GM21529 (cell line): ENCODE data around the gene DLG1.
"Not testable (repeated sequence)": the region's sequence is repeated elsewhere in the genome, so short reads cannot be mapped to it uniquely, and the experiment has no call there.

Source experiments
- ATAC-seq: cut with Tn5 transposase; IDR thresholded peaks from one replicate; pipeline ENCODE4 v1.9.1; 2021; ENCODE audit not compliant: unreplicated experiment

DLG1 gene

DNA sequence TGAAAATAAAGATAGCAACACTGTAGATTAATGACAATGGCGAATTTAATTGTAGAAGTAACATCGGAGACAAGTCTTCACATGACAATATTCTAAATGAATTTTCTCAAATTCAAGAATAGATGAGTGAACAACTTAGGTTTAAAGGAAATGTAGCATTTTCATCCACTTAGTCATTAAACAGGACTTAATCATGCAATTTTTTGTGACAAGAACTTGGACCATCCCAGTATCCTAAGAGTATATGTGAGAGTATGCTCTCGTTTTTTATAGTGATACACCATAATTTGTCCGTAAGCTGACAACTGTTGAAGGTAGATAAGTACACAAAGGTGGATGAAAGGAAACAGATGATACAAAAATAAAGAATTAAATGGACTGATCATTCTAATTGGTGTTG, 81.5 kb downstream of the DLG1 start:
- ATAC-seq, result no peak

DNA sequence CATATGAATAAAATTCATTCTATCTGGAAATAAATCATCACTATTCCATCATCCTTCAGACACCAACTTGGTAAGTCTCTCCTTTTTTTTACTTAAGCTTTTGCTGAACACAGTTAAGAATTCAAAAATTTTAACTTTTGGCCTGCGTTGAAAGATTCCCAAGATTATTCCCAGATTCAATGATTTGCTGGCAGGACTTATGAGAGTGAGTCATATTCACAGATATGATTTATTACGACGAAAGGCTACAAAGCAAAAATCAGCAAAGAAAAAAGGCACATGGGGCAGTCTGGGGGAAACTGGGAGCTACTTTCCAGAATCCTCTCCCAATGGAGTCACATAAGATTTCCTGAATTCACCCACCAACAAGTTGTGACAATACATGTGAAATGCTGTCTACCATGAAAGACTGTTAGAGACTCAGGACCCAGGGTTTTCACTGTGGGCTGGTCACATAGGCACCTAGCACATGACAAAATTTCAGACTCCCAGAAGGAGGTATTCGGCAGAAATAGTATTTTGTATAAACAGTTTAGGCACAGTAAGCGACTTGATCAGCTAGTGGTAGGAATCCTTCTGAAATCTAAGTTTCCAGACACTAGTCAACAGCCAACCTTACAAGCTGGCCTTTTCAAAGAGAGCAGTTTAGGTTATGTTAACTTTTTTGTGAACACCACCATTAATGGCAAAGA, 82.1 kb downstream of the DLG1 start:
- ATAC-seq, result no peak

DNA sequence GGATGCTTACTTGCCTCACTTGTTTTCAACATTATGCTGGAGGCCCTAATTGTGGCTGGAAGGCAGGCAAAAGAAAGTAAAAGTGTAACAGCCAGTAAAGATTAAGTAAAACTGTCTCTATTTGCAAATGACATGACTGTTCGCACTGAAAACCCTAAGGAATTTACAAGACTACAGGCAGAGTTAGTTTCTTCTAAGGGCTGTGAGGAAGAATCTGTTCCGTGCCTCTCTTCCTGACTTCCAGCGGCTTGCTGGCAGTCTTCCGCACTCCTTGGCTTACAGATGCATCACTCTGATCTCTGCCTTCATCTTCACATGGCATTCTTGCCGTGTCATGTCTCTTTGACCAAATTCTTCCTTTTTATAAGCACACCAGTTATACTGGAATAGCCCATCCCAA, 86.1 kb downstream of the DLG1 start:
- ATAC-seq, result no peak

DNA sequence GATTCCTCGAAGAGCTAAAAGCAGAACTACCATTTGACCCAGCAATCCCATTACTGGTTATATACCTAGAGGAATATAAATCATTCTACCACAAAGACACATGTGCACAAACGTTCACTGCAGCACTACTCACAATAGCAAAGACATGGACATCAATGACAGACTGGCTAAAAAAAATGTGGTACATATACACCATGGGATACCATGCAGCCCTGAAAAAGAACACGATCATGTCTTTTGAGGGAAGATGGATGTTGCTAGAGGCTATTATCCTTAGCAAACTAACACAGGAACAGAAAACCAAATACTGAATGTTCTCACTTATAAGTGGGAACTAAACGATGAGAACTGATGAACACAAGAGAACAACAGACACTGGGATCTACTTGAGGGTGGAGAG, 86.7 kb downstream of the DLG1 start:
- not testable (repeated sequence) for ATAC-seq

DNA sequence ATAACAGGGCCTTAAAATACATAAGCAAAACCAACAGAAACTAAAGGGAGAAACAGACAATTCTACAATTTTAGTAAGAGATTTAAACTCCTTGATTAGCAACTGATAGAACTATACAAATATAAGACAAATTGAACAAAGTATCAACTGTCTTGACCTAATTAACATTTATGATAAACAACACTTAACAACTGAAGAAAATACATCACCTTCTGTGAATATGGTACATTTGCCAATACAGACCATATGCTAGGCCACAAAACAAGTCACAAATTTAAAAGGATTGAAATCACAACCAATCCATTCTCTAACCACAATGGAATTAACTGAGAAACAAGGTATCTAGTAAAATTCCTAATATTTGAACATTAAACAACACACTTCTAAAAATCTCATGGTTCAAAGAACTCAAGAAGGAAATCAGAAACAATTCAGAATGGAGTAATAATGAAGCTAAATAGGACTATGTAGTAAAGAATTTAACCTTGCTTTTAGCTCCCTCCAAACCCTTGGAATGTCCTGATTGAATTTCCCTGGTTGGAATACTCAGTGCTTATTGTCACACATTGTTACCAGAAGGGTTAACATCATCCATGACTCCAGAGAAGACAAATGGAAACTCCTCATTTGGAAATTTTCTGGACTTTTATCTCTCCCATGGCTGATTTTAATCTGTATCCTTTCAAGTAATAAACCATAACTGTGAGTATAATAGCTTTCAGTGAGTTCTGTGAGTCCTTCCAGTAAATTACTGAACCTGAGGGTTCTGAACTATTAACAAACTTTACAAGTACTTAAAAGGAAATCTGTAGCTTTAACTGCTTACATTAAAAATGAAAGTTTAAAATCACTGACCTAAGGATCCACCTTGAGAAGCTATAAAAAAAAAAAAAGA, 88.8 kb downstream of the DLG1 start:
- ATAC-seq, result no peak

DNA sequence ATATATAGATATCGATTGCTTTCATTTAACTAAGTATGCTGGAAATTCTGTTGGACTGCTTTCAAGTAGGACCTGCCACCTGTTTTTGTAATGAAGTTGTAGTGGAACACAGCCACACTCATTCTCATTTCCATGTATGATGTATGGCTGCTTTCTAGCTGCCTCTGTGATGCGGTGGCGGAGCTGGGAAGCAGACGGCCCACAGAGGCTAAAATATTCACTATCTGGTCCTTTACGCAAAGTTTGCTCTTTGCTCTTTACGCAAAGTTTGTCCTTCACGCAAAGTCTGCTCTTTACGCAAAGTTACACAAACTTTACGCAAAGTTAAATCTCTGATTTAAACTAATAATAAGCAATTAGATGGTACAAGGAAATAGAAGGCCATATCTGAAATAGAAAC, 91.5 kb downstream of the DLG1 start:
- no peak for ATAC-seq

DNA sequence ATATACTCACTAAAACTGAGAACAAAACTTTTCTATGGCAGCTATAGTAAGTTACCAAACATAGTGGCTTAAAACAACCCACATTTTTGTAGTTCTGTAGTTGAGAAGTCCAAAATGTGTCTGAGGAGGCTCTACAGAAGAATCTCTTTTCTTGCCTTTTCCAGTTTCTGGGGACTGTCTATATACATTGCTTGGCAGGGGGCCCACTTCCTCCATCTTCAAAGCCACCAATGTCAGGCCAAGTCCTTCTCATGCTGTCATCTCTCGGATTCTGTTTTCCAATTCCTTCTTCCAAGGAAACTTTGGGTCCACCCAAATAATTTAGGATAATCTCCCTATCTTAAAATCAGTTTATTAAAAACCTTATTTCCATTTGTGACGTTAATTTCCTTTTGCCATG, 92.7 kb downstream of the DLG1 start:
- ATAC-seq, result no peak

DNA sequence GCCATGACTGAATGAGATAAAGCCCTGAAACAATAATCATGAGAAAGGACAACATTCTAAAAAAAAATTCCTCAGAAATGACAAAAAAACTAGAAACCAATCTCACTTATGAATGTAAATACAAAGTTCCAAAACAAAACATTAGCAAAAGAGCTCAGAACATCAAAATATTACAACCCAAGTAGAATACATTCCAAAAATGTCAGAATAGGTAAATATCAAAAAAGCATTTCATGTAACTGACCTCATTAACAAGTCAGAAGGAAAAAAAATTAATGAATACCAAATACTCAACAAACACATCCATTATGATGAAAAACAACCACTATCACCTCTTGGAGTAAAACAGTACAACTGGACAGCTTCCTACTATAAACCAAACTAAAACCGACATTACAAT, 93.1 kb downstream of the DLG1 start:
- no peak for ATAC-seq

DNA sequence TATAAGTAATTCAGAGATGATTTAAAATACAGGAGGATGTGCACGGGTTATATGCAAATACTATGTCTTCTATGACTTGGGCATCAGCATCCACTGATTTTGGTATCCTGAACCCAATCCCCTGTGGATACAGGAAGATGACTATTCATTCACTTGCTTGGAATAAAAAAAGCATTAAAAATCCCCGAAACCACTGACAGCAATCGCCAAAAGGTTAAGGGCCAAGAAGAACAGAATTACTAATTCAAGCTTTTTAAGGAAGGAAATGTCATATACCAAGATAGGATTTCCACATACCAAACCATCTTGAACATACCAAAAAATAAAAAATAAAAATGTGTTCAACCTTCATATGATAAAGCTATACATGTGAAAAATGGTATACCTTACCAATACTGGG, 93.7 kb downstream of the DLG1 start:
- no peak for ATAC-seq

DNA sequence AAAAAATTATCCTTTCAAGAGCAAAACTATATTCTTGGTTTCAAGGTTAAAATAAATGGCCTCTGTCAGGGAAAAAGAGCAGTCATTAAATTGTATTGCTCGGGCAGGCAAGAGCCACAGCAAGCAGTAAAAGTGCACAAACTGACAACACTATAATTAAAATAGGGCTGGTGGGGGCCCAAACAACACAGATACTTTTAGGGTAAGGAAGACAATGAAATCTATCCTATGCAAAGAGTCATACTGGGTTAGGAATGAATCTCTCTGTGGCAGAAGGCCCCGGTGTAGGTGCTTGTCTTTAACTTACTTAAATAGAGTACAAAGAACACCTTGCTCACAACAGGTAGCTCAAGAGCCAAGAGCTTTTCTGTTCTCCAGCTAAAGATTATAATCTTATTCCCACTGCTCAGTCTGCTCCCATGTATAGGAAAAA, 94.7 kb downstream of the DLG1 start:
- no peak for ATAC-seq

DNA sequence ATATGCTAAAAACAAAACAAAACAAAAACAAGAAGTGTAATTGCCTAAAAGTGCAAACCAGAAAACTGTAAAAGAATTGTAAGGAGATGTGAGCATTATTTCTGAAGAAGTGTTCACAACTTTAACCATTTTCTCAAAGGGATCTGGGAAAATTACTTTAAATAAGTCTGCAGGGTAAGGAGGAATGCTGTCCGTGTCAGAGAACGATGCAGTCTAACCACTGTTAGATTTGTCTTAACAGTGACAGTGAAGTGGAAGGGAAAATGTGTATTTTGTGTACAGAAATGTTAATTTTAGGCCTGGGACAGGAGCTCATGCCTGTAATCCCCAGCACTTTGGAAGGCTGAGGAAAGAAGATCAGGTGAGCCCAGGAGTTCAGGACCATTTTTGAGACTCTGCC, 95.7 kb downstream of the DLG1 start:
- no peak for ATAC-seq

DNA sequence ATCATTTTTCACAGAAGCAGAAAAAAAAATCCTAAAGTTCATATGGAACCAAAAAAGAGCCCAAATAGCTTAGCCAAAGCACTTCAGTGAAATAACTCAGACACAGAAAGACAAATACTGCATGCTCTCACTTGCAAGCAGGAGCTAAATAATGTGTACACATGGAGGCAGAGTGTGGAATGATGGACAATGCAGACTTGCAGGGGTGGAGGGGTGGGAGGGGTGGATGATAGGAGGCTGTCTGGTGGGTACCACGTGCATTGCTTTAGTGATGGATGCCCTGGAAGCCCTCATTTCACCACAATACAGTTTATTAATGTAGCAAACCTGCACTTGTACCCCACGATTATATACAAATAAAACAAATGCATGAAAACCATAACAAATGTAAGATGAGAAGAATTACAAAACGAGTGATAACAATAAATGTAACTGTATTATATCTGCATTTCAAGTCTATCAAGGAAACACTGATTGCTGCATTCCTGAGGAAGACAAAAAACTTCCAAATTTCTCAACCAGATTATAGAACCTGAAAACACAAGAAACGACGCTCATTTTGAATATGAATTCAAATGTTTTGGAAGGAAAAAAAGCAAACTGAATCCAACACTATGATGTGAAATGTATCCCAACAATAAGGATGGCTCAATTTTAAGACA, 96.5 kb downstream of the DLG1 start:
- ATAC-seq, result no peak

DNA sequence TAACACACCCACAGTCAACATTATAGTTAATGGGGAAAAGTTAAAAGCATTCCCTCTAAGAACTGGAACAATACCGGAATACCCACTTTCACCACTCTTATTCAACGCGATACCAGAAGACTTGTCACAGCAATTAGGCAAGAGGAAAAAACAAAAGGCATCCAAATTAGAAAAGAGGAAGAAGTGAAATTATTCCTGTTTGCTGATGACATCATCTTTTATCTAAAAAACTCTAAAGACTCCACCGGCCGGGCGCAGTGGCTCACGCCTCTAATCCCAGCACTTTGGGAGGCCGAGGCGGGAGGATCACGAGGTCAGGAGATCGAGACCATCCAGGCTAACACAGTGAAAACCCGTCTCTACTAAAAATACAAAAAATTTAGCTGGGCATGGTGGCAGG, 97.6 kb downstream of the DLG1 start:
- ATAC-seq, result not testable (repeated sequence)

DNA sequence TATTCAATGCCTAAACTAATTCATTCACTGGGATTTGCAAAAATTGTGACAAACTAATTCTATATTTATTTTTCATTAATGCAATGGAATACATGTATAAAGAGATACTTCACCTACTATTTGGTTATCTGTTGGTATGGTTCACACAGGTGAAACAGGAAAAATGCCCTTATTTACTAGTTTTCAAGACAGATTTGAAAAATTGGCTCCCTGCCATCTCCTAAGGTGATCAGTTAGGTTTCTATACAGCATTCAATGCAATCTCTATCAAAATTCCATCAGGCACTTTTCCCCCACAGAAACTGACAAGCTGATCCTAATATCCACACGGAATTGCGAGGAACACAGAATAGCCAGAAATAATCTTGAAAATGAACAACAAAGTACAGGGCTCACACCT, 101.1 kb downstream of the DLG1 start:
- ATAC-seq, result no peak

DNA sequence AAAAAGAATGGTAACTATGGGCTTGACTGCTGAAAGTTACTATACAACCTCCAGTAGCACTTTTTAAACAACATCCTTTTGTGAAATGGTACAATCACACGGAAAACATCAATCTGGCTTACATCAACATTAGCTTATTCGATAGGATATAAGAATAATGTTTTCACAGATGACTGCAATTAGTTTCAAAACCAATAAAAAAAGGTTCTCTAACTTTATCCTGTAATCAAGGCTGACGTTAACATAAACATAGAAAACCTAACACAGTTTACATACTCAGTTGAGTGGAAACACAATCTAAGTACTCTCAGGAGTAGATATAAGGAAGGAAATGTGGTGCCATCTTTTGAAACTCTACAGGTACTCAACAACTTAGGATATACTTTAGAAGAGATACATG, 102.2 kb downstream of the DLG1 start:
- ATAC-seq, result no peak

DNA sequence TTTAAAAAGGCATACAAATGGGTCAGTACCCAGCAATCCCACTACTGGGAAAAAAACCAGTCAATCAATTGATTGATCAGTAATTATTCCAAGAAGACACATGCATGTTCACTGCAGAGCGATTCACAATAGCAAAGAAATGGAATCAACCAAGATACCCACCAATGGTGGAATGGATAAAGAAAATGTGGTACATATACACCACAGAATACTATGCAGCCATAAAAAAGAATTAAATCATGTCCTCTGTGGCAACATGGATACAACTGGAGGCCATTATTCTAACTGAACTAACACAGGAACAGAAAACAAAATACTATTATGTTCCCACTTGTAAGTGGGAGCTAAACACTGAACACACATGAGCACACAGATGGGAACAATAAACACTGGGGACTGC, 103.1 kb downstream of the DLG1 start:
- no peak for ATAC-seq

DNA sequence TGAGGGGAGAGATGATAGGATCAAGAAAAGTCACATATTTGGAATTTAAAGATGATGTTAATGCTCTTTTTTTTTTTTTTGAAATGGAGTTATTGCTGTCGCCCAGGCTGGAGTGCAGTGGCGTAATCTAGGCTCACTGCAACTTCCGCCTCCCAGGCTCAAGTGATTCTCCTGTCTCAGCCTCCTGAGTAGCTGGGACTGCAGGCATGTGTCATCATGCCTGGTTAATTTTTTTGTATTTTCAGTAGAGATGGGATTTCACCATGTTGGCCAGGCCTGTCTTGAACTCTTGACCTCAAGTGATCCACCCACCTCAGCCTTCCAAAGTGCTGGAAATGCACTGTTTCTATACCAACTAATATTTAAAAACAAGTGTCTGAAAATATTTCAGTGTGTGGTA, 104.7 kb downstream of the DLG1 start:
- not testable (repeated sequence) for ATAC-seq

DNA sequence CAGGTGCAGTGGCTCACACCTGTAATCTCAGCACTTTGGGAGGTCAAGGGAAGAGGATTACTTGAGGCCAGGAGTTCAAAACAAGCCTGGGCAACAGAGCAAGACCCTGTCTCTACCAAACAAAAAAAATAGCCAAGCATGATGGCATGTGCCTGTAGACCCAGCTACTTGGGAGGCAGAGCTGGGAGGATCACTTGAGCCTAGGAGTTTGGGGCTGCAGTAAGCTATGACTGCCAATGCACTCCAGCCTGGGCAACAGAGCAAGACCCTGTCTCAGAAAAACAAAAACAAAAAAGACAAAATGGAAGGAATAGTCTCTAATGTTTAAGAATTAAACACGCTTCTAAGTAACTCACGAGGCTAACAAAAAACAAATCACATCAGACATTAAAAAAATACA, 106.5 kb downstream of the DLG1 start:
- no peak for ATAC-seq

DNA sequence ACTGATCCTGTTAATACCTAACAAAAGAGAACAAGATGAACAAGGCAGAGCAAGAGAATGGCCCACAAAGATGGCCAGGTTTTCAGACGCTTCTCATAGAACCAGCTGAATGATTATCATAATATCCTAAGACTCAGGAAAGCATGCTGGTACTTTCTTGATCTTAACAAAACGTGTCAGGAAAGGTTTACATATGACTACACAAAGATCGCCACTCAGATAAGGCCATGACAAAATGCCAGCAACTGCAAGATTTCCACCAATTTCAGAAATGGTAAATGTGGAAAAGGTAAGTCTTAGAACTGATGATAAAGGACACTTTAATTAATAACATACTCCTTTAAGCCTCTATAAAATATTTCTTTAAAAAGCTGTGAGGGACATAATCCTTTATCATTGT, 108.8 kb downstream of the DLG1 start:
- ATAC-seq, result no peak

DNA sequence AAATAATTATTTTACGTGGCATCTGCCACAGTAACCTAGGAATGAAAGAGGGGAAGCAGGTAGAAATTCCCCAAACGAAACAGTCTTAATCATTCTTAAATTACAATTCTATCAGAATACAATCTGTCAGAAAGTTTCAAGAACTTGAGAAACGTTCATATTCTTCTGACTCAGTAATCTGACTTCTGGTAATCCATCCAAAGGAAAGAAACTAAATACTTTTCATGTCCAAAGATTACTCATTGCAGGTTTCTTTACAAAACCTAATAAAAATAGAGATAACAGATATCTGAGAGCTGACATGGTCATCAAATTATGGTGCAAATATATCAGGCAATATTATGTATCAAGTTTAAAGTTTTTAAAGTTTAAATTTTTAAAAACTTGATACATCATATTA, 109.4 kb downstream of the DLG1 start:
- ATAC-seq, result no peak

DNA sequence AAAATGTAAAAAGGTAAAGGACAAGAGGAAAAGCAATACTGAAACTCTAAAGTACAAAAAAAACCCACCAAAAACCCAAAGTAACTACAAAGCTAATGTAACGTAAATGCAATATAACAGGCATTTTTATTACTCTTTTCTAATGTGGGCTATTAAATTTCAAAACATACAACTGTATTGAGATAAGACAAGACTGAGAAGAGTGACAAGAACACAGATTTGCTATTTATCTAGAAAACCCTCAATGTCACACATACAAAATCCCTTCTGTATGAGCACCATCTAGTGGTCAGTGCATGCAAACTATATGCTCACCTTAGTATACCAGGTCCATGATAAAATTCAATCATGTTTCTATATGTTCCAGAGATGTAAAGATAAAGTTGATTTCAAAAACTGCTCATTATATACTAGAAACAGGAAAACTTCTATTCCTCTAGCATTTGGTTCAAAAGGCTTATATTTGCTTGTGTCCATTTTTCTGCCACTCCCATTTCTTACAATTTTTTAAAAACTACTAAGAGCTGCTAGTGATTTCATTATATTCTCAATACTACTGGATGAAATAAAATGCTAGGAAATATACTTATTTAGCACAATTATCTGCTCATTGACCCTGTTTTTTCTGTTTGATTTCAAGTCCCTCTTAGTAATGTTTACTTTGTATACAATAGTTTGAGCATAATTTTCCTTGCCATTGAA, 111.4 kb downstream of the DLG1 start:
- ATAC-seq, result peak; percentile 69
